GM12878 (cell line): Measurements from ENCODE around the gene CD58. TPM values are rescaled to one million over a fixed set of nuclear protein-coding genes. Genes with fewer than 3 reads are reported as not detected.

ENCODE experiments used
- ETV6 ChIP-seq, 2 experiments: fragments of 450-650 bp in 1 of 2; IDR thresholded peaks in 1 of 2; conservative IDR thresholded peaks in 1 of 2; 2 replicates each; pipeline ENCODE4 v1.6.1; 2014; ENCODE audit warnings: antibody characterized with exemption in 1 of 2, borderline replicate concordance in 1 of 2, low read depth in 1 of 2, mild to moderate bottlenecking in 1 of 2, moderate library complexity in 1 of 2
- FOXM1 ChIP-seq: IDR thresholded peaks from 2 replicates; pipeline ENCODE4 v1.6.1; 2012; ENCODE audit warnings: low read depth, mild to moderate bottlenecking, inconsistent platforms, low read length, moderate library complexity
- HCFC1 ChIP-seq: fragments of 150-350 bp; IDR thresholded peaks from 2 replicates; pipeline ENCODE4 v1.6.1; 2014; ENCODE audit warnings: low read length
- HDAC6 ChIP-seq: fragments of 200-600 bp; sonication (generic); IDR thresholded peaks from one replicate; pipeline ENCODE4 v1.8.0; 2017; ENCODE audit warnings: antibody characterized with exemption; ENCODE audit not compliant: unreplicated experiment
- IKZF2 ChIP-seq, 2 experiments: fragments of 450-650 bp; IDR thresholded peaks; 2 replicates each; pipeline ENCODE4 v1.6.1; 2017; ENCODE audit warnings: mild to moderate bottlenecking in 2 of 2, moderate library complexity in 2 of 2
- MTA2 ChIP-seq: fragments of 450-650 bp; IDR thresholded peaks from 2 replicates; pipeline ENCODE4 v1.6.1; 2016; ENCODE audit warnings: low read depth, mild to moderate bottlenecking, moderate library complexity
- MTA3 ChIP-seq: IDR thresholded peaks from 2 replicates; pipeline ENCODE4 v1.6.1; 2012; ENCODE audit warnings: low read length, inconsistent platforms, borderline replicate concordance
- RELA ChIP-seq: fragments of 450-650 bp; IDR thresholded peaks from 2 replicates; pipeline ENCODE4 v1.8.0; 2014; ENCODE audit warnings: borderline replicate concordance; ENCODE audit not compliant: partially characterized antibody
- STAT1 ChIP-seq: fragments of 450-650 bp; conservative IDR thresholded peaks from 2 replicates; pipeline ENCODE4 v1.6.1; 2014; ENCODE audit warnings: antibody characterized with exemption, mild to moderate bottlenecking
- TCF12 ChIP-seq: IDR thresholded peaks from 2 replicates; pipeline ENCODE4 v1.6.1; 2011; ENCODE audit warnings: low read depth, mild to moderate bottlenecking, low read length
- TCF7 ChIP-seq: IDR thresholded peaks from 2 replicates; pipeline ENCODE4 v1.6.1; 2014; ENCODE audit warnings: antibody characterized with exemption, borderline replicate concordance
- polyA plus RNA-seq, 11 experiments: library from polyadenylated mRNA; depleted of rRNA in 4 of 11; unstranded in 6 of 11; stranded (reverse) in 5 of 11; fragments of >200 nt; fragmentation: Nextera tagmentation in 4 of 11; fragmentation: Illumina TruSeq in 1 of 11; extraction: Ambion mirVana in 4 of 11; extraction: Trizol in 1 of 11; gene quantifications; 1 replicate in 1 of 11; 2 replicates in 10 of 11; pipeline versions ENCODE4 v1.2.1 to v1.2.3, GENCODE V29; 2011 to 2016; ENCODE audit warnings: inconsistent platforms in 2 of 11, missing spikeins in 2 of 11, low read depth in 1 of 11
- total RNA-seq, 4 experiments: library from RNA; depleted of rRNA in 3 of 4; stranded (reverse); fragments of >200 nt in 3 of 4; fragmentation: Illumina TruSeq in 1 of 4; extraction: Trizol in 1 of 4; gene quantifications; 2 replicates each; pipeline versions ENCODE4 v1.2.1 to v1.2.3, GENCODE V29; 2013 to 2021
- TF ChIP-seq, protein P1 (sequence below): fragments of 450-650 bp; IDR thresholded peaks from 2 replicates; pipeline ENCODE4 v1.6.1; 2017; ENCODE audit warnings: mild to moderate bottlenecking, moderate library complexity
- TF ChIP-seq, protein P2 (sequence below): fragments of 450-650 bp; IDR thresholded peaks from 2 replicates; pipeline ENCODE4 v1.6.1; 2017; ENCODE audit warnings: antibody characterized with exemption, mild to moderate bottlenecking, moderate library complexity
- TF ChIP-seq, protein P3 (sequence below): IDR thresholded peaks from 2 replicates; pipeline ENCODE4 v1.6.1; 2012; ENCODE audit warnings: low read depth, low read length, improper control_type of control experiment
- TF ChIP-seq, protein P4 (sequence below): fragments of 450-650 bp; IDR thresholded peaks from 2 replicates; pipeline ENCODE4 v1.6.1; 2016; ENCODE audit warnings: mild to moderate bottlenecking
- TF ChIP-seq, protein P5 (sequence below): fragments of 450-650 bp; IDR thresholded peaks from 2 replicates; pipeline ENCODE4 v1.6.1; 2017; ENCODE audit warnings: borderline replicate concordance
- TF ChIP-seq, protein P6 (sequence below): fragments of 450-650 bp; conservative IDR thresholded peaks from 2 replicates; pipeline ENCODE4 v1.6.1; 2017; ENCODE audit warnings: mild to moderate bottlenecking, moderate library complexity

Gene CD58
- total and polyA plus RNA-seq, 10 of the 15 experiments (the other 5 are each of a cell fraction or from before 2014, with no cell fraction given) = 70.4 to 252 (median 129) TPM

- peak; percentile 72 for TF ChIP-seq RELA
- TF ChIP-seq, protein P1, sequence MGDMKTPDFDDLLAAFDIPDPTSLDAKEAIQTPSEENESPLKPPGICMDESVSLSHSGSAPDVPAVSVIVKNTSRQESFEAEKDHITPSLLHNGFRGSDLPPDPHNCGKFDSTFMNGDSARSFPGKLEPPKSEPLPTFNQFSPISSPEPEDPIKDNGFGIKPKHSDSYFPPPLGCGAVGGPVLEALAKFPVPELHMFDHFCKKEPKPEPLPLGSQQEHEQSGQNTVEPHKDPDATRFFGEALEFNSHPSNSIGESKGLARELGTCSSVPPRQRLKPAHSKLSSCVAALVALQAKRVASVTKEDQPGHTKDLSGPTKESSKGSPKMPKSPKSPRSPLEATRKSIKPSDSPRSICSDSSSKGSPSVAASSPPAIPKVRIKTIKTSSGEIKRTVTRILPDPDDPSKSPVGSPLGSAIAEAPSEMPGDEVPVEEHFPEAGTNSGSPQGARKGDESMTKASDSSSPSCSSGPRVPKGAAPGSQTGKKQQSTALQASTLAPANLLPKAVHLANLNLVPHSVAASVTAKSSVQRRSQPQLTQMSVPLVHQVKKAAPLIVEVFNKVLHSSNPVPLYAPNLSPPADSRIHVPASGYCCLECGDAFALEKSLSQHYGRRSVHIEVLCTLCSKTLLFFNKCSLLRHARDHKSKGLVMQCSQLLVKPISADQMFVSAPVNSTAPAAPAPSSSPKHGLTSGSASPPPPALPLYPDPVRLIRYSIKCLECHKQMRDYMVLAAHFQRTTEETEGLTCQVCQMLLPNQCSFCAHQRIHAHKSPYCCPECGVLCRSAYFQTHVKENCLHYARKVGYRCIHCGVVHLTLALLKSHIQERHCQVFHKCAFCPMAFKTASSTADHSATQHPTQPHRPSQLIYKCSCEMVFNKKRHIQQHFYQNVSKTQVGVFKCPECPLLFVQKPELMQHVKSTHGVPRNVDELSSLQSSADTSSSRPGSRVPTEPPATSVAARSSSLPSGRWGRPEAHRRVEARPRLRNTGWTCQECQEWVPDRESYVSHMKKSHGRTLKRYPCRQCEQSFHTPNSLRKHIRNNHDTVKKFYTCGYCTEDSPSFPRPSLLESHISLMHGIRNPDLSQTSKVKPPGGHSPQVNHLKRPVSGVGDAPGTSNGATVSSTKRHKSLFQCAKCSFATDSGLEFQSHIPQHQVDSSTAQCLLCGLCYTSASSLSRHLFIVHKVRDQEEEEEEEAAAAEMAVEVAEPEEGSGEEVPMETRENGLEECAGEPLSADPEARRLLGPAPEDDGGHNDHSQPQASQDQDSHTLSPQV = no peak; the same call in 1 of the 2 replicates
- TF ChIP-seq, protein P2, sequence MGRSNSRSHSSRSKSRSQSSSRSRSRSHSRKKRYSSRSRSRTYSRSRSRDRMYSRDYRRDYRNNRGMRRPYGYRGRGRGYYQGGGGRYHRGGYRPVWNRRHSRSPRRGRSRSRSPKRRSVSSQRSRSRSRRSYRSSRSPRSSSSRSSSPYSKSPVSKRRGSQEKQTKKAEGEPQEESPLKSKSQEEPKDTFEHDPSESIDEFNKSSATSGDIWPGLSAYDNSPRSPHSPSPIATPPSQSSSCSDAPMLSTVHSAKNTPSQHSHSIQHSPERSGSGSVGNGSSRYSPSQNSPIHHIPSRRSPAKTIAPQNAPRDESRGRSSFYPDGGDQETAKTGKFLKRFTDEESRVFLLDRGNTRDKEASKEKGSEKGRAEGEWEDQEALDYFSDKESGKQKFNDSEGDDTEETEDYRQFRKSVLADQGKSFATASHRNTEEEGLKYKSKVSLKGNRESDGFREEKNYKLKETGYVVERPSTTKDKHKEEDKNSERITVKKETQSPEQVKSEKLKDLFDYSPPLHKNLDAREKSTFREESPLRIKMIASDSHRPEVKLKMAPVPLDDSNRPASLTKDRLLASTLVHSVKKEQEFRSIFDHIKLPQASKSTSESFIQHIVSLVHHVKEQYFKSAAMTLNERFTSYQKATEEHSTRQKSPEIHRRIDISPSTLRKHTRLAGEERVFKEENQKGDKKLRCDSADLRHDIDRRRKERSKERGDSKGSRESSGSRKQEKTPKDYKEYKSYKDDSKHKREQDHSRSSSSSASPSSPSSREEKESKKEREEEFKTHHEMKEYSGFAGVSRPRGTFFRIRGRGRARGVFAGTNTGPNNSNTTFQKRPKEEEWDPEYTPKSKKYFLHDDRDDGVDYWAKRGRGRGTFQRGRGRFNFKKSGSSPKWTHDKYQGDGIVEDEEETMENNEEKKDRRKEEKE = no peak
- TF ChIP-seq TCF7 = 0 out of 2 replicates have a peak, but pooled peaks have one; percentile 42
- peak; percentile 78 for TF ChIP-seq MTA3
- peak; percentile 94 to 96 for TF ChIP-seq IKZF2 (IDR thresholded peaks at IDR 0.05)
- TF ChIP-seq, protein P3, sequence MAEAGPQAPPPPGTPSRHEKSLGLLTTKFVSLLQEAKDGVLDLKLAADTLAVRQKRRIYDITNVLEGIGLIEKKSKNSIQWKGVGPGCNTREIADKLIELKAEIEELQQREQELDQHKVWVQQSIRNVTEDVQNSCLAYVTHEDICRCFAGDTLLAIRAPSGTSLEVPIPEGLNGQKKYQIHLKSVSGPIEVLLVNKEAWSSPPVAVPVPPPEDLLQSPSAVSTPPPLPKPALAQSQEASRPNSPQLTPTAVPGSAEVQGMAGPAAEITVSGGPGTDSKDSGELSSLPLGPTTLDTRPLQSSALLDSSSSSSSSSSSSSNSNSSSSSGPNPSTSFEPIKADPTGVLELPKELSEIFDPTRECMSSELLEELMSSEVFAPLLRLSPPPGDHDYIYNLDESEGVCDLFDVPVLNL = no peak
- peak; percentile 76 for TF ChIP-seq MTA2
- TF ChIP-seq, protein P4, sequence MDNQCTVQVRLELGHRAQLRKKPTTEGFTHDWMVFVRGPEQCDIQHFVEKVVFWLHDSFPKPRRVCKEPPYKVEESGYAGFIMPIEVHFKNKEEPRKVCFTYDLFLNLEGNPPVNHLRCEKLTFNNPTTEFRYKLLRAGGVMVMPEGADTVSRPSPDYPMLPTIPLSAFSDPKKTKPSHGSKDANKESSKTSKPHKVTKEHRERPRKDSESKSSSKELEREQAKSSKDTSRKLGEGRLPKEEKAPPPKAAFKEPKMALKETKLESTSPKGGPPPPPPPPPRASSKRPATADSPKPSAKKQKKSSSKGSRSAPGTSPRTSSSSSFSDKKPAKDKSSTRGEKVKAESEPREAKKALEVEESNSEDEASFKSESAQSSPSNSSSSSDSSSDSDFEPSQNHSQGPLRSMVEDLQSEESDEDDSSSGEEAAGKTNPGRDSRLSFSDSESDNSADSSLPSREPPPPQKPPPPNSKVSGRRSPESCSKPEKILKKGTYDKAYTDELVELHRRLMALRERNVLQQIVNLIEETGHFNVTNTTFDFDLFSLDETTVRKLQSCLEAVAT = no peak; the same call in 1 of the 2 replicates
- peak in 1 of 2 experiments; percentile 77; a peak in 1 of 4 replicates for TF ChIP-seq ETV6 (conservative IDR thresholded peaks at IDR 0.05 in 1 of 2, IDR thresholded peaks at IDR 0.05 in 1 of 2; ENCODE audit: borderline replicate concordance in 1 of 2, low read depth in 1 of 2)
- TF ChIP-seq, protein P5, sequence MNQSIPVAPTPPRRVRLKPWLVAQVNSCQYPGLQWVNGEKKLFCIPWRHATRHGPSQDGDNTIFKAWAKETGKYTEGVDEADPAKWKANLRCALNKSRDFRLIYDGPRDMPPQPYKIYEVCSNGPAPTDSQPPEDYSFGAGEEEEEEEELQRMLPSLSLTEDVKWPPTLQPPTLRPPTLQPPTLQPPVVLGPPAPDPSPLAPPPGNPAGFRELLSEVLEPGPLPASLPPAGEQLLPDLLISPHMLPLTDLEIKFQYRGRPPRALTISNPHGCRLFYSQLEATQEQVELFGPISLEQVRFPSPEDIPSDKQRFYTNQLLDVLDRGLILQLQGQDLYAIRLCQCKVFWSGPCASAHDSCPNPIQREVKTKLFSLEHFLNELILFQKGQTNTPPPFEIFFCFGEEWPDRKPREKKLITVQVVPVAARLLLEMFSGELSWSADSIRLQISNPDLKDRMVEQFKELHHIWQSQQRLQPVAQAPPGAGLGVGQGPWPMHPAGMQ = no peak
- peak; percentile 80 for TF ChIP-seq TCF12
- TF ChIP-seq, protein P6, sequence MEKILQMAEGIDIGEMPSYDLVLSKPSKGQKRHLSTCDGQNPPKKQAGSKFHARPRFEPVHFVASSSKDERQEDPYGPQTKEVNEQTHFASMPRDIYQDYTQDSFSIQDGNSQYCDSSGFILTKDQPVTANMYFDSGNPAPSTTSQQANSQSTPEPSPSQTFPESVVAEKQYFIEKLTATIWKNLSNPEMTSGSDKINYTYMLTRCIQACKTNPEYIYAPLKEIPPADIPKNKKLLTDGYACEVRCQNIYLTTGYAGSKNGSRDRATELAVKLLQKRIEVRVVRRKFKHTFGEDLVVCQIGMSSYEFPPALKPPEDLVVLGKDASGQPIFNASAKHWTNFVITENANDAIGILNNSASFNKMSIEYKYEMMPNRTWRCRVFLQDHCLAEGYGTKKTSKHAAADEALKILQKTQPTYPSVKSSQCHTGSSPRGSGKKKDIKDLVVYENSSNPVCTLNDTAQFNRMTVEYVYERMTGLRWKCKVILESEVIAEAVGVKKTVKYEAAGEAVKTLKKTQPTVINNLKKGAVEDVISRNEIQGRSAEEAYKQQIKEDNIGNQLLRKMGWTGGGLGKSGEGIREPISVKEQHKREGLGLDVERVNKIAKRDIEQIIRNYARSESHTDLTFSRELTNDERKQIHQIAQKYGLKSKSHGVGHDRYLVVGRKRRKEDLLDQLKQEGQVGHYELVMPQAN = no peak; the same call in 1 of the 2 replicates
- peak; percentile 99 for TF ChIP-seq FOXM1
- no peak for TF ChIP-seq STAT1
- no peak for TF ChIP-seq HDAC6
- no peak for TF ChIP-seq HCFC1
Measured at GRCh38 chr1:116558140-116558549, 12.7 kb downstream of the CD58 start (continued).
